GM20431 (cell line): Measurements from ENCODE around the gene PRPF38A.

Source experiments
- in situ Hi-C: fragments of 300-500 bp; cut with MseI, MboI; formaldehyde crosslinking; loops from one replicate; pipeline ENCODE4 v1.15.0; 2020; ENCODE audit warnings: low sequenced_read_pairs; ENCODE audit not compliant: unreplicated experiment

Gene PRPF38A

DNA sequence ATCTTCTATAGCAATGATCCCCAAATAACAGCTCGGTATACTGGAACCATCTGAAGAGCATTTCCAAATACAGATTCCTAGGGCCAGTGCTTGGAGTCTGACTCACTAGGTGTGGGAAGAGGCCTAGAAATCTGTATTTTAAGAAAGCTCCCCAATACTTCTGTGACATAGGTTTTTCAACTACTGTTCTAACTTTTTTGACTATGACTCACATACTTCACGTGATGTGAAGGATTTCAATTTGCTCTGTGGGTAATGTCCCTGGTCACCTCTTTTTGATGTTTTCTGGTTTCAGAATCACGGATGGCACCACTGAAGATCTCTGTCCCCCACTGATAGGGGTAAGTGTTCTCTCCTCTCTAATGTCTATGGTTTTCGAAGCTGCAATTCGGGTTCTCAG, 11.2 kb upstream of the PRPF38A start:
- in situ Hi-C loops, result no loop called here

DNA sequence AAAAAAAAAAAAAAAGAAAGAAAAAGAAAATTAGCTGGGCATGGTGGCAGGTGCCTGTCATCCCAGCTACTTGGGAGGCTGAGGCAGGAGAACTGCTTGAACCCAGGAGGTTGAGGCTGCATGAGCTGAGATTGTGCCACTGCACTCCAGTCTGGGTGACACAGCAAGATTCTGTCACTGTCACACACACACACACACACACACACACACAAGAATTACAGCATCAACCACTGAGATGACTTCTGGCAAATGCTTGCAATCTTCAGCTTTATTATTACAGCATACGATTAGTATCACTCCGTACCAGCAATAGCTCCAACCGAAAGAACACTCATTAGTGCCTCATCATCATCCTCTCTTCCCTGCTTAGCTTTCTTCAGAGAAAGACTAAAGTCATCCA, 4.8 kb upstream of the PRPF38A start:
- in situ Hi-C loops, result no loop called here

DNA sequence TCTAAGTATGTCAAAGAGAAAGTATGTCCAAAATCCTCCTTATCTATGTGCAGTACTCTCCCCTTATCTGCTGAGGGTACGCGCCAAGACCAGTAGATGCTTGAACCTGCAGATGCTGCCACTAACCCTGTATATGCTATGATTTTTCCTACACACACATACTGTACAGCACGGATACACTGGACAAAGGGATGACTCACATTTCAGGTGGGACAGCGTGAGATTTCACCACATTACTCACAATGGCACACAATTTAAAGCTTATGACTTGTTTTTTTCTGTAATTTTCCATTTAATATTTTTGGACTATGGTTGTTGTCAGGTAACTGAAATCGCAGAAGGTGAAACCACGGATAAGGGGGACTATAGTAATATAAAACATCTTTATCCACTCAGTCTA, 4.3 kb upstream of the PRPF38A start:
- in situ Hi-C loops, result no loop called here

DNA sequence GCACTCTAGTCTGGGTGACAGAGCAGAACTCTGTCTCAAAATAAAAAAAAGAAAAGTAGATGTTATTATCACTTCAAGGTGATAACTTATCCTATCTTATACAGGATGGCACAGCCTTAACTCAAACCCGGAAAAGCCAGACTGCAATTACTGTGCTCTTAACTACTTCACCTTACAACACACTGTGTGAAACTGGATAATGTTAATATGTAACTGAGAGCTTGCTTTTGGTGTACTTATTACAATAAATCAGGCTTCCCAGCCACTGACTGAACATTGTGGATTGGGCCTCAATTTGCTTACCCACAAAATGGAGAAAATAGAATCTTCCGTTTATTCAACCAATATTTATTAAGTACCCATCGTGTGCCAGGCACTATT, 1.6 kb upstream of the PRPF38A start:
- in situ Hi-C loops, result no loop called here

DNA sequence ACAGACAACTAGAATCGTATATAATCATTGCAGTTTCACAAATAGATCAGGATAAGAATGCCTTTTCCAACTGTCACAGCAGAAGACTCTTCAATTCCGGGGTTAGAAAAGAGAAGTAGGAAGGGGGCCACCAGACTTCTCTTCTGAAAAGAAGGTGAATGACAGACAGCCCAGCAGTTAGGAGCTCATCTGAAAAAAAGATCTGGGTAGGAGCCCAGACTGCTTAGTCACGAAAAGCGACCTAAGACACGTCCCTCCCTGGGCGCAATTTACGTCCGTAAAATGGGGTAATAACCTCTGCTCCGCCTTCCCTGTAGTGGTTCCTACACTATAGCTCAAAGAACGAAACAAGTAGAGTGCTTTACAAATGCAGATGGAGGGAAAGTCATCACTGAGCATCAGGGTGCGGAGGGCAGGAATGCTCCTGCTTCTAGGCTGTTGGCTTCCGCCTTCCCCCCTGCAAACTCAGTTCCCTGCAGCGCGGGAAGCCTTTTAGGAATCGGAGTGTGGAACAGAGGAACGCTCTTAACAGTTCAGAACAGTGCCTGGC, 761 bp upstream of the PRPF38A start:
- in situ Hi-C loops, result no loop called here

DNA sequence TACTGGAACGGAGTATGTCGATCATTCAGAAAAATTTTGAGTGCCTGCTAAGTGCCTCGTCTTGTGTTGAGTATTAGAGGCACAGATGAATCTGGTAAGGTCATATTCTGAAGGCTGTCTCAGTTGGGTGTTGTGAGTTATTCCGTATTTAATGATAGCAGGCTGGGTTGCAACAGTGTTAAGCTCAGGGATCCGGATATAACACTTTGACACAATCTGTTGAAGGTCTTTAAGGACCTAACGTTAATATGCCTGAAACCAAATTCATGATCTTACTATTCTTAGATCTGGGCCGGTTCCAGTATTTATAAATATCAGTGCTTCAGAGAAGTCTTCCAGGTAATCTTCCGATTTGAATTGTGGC, 555 bp downstream of the PRPF38A start:
- in situ Hi-C loops, result no loop called here

DNA sequence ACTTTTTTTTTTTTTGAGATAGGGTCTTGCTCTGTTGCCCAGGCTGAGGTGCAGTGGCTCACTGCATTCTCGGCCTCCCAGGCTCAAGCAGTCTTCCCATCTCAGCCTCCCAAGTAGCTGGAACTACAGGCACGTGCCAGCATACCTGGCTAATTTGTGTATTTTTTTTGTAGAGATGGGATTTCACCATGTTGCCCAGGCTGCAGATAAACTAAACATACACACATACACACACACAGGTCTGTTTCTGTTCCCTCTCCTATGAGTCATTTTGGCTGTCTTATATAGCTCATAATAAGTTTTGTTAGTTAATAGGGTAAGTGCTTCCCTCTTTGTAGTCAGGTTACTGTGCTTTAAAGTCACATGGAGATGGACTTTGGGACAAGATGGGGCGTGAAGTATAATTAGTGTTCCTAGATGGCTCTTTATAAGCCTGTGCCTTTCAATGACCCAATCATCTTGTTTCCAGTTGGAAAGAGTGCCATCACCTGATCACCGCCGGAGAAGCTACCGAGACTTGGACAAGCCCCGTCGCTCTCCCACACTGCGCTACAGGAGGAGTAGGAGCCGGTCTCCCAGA, 9.1 kb downstream of the PRPF38A start:
- in situ Hi-C loops, result no loop called here

DNA sequence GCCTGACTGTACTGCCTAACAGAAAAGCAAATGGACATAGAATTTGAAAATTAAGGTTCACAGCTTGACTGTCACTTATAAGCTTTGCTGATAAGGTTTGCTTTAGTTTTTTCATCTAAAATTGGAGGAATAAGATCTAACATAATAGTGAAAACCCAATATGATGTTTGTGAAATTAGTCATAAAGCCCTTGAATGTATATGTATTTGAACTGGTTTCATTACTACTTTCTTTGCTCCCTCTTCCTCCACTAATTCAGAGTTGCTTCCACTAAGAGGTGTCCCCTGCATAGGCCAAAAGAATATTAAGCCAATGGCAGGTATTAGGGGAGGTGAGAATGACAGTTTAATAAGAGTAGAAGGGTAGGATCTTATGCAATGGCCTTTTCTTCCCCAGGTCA, 10.5 kb downstream of the PRPF38A start:
- in situ Hi-C loops, result no loop called here

DNA sequence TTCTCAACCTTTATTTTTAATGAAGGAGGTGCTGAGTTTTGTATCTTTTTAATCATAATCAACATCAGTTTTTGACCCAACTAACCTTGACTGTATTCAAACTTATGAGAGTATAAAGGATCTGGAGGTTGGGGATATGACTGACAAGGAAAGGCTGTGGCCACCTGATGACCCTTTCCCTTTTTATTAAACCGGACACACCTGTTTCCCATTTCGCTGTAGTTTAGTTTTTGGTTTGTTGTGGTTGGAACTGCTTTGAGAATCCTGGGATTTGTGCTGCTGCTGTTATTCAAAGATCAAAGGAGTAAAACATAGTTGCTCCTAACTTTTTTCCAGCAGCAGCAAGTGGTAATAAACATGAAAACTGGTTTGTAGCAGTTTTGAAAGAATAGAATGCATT, 12.4 kb downstream of the PRPF38A start:
- in situ Hi-C loops, result no loop called here

DNA sequence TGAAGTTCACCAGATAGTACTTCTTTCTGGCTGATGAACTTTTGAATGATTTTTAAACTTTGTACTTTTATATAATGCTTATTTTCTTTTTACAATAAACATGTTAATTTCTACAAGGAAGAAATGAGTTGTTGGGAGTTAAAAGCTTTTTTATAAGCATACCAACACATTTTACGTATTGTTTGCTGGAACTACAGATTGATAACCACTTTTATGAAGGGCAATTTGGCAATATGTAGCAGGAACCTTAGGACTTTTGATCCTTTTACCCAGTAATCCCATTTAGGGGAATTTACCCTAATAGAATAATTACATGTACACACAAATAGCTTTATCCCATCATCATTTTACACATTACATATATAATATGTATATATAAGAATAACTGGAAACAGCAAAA, 16.3 kb downstream of the PRPF38A start:
- in situ Hi-C loops, result no loop called here

DNA sequence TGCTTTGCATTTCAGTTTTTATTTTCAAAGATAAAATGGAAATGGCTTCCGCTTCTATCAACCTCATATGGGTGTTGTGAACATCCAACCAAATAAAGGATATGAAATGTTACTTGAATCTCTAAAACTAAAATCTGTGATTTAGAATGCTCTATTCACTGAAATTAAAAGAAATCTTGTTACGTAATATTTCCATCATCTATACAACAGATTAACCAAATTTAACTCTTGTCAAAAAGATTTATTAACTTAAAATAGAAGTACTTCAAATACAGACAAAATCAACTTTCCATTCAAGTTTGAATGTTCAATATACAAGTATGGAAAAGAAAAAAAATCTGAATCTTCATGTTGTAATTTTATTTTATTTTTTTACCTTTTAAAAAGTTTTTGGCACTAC, 18.7 kb downstream of the PRPF38A start:
- in situ Hi-C loops, result no loop called here

DNA sequence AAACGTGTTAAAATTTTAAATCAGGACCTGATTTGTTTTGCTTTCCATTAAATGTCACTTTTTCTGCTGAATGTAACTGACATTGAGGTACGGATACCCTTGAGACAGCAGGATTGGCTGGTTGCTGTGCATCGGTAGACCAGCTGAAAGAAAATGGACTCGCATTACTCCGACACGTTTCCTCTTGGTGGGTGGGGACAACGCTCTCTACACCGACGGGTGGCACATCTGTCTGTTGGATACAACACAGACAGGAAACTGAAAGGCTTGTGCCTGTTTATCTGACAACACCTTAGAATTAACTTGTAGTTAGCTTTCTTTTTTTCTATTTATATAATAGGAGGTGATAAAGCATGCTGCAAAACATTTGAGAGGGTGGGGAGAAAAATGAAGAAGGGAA, 19.4 kb downstream of the PRPF38A start:
- in situ Hi-C loops, result no loop called here

DNA sequence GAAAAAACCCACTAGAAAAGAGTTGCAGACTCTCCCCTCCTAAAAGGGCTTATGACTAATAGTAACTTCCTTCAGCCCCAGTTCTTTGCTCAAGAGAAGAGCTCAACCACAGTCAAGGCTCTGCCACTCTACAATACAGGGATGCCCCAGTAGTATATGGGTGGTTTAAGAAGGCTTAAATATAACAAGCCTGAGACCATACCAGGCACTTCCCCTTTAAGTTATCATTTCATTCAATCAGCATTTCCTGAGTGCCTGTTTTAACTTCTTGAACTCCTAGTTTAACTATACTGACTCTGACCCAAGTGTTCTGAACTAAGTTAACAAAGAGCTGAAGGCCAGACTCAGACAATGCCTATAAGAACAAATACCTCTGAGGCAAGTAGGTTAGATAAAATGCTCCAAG, 19.8 kb downstream of the PRPF38A start:
- in situ Hi-C loops, result no loop called here

DNA sequence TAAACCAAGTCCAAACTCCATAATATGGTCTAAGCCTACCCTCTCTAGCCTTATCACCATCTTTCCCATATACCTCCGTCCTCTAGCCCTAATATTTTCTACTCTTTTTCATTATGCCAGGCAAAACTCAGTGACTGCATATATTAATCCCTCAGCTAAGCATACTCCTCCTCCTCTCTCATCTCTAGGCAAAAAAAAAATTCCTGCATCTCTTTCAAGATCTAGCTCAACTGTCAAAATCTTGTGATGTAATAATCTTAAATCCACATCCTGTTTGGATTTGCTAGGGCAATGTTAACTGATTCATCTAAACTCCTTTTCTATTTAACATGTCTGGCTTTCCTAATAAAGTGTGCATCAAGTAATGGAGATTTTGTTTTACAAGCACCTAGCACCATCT, 20.4 kb downstream of the PRPF38A start:
- in situ Hi-C loops, result no loop called here

DNA sequence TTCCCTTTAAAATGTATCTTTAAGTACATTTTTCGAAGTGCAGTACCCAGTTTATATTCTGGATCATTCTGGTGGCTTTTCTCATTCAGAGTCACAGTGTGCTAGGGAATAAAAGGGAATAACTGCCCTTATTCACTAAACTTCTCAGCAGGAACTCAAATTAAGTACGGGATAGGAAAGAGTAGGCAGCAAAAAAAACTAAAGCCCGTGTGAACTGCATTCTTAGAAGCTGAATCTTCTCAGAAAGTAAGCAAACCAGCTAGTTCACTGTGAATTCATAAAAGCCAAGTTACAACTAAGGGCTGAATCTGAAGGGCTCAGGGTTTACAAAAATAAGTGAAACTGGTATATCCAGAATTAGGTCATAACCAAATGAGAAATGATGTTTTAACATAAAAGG, 22.0 kb downstream of the PRPF38A start:
- in situ Hi-C loops, result no loop called here

DNA sequence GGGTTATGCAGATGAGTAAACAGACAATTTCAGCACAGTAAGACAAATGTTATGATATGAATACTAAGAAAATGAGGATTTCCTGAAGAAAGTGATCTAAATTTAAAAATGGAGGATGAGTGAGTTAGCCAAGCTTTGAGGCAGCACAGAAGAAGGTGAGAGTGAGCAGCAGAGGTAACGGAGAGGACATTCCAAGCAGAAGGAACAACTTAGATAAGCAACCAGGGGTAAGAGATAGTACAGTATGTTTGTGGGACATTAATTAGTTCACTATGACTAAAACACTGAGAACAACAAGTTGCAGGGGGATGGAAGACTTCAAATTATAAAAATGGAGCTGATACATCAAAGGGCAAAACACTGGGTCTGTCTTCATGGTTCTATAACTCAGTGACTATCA, 22.8 kb downstream of the PRPF38A start:
- in situ Hi-C loops, result no loop called here

DNA sequence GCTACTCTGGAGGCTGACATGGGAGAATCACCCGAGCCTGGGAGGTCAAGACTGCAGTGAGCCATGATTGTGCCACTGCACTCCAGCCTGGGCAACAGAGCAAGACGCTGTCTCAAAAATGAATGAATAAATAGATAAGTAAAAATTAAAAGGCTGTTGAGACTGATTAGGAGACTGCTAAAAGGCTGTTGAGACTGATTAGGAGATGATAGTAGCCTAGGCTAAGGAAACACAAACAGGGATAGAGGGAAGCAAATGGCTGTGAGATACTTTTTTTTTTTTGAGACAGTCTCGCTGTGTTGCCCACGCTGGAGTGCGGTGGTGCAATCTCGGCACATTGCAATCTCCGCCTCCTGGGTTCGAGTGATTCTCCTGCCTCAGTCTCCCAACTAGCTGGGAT, 28.4 kb downstream of the PRPF38A start:
- in situ Hi-C loops, result no loop called here

DNA sequence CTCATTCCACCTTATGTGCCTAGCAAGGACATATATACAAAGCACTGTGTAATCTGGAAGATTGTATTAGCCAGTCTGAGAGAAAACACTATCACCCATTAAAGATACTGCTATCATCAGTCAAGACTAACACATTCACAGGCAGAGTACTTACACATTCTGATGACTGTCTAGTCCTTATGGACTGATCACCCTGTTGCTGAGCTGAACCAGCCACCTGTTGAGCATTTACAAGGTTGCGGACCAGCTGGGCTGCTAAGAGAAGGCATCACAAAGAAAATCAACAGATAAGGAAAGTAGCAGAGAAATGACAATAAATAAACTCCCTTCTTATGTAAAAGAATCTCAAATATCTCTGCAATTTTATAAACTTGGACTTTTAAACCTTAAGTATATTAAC, 30.8 kb downstream of the PRPF38A start:
- in situ Hi-C loops, result no loop called here

DNA sequence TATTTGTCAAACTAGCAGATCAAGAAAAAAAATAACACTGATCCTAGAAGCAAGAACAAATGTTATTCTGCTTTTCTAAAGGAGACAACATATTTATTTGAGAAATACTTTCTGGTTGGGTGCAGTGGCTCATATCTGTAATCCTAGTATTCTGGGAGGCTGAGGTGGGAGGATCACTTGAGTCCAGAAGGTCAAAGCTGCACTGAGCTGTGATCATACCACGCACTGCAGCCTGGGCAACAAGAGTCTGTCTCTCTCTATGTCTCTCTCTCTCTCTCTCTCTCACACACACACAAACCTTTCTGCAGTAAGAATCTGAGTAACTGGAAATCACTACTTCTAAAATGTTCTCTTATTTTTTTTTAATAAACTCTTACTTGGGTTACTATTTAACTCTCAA, 31.2 kb downstream of the PRPF38A start:
- in situ Hi-C loops, result no loop called here

DNA sequence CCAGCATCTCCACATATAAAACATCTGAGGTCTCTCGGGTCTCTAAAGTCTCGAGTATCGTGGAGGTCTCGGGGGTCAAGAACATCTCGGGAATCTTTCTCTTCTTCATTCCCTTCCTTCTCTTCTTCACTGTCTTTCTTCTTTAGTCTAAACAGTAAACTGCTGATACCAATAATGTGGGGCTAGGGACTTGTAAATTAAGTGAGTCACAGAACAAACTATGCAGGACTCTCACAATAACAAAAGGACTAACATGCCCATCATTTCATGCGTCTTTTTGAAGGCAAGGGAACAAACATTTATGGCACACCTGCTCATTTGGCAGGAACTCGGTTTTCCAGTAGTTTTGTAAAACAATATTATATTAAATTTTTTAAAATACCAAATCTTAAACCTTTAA, 32.4 kb downstream of the PRPF38A start:
- in situ Hi-C loops, result no loop called here

DNA sequence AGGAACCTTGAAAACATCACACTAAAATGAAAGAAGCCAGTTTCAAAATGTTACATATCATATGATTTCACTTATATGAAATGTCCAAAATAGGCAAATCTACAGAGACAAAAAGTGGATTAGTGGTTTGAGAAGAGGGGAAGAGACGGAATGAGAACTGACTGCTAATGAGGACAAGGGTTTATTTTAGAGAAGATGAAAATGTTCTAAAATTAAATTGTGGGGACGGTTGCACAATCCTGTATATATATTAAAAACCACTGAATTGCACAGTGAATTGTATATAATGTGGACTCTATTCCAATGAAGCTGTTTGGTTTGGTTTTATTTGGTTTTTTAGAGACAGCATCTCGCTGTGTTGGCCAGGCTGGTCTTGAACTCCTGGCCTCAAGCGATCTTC, 35.6 kb downstream of the PRPF38A start:
- in situ Hi-C loops, result no loop called here

DNA sequence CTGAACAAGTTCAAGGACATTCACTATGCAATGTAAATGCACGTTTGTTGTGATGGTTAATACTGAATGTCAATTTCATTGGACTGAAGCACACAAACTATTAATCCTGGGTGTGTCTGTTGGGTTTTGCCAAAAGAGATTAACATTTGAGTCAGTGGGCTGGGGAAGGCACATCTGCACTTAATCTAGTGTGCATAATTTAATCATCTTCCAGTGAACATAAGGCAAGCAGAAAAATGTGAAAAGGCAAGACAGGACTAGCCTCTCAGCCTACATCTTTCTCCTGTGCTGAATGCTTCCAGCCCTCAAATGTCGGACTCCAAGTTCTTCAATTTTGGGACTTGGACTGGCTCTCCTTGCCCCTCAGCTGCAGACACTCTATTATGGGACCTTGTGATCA, 40.1 kb downstream of the PRPF38A start:
- in situ Hi-C loops, result no loop called here

DNA sequence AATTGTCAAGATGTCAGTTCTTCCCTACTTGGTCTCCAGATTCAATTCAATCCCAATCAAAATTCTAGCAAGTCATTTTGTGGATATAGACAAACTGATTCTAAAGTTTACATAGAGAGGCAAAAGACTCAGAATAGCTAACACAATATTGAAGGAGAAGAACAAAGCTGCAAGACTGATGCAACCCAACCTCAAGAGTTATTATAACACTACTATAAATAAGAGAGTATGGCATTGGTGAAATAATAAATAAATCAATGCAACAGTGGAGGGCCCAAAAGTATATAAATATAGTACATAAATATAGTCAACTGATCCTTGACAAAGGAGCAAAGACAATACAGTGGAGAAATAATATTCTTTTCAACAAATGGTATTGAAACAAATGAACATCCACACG, 49.7 kb downstream of the PRPF38A start:
- in situ Hi-C loops, result no loop called here
